SK-N-MC (cell line): ENCODE results near the gene RANBP3.

Experiments used
- DNase-seq: peaks from one replicate; pipeline ENCODE4 v3.0.0-alpha.2; 2011; ENCODE audit warnings: low read depth, low spot score
- H3K27ac ChIP-seq: fragments of 200-600 bp; sonication (generic); 2 replicates; pipeline ENCODE4 v1.5.1; 2016; ENCODE audit warnings: mixed run types
- H3K36me3 ChIP-seq: fragments of 200-600 bp; sonication (generic); 2 replicates; pipeline ENCODE4 v1.6.1; 2017; ENCODE audit warnings: antibody characterized with exemption, low read length, mixed read lengths; ENCODE audit not compliant: insufficient read depth
- H3K4me3 ChIP-seq: fragments of 200-600 bp; sonication (generic); 2 replicates; pipeline ENCODE4 v1.5.1; 2016
- H3K9ac ChIP-seq: fragments of 200-600 bp; sonication (generic); 2 replicates; pipeline ENCODE4 v1.8.0; 2017; ENCODE audit warnings: mixed run types, mixed read lengths; ENCODE audit not compliant: insufficient read length
- H3K9me3 ChIP-seq: fragments of 200-600 bp; sonication (generic); 2 replicates; pipeline ENCODE4 v1.6.1; 2017; ENCODE audit warnings: low read depth, mild to moderate bottlenecking, antibody characterized with exemption, low read length, moderate library complexity, mixed read lengths
- EZH2 ChIP-seq: fragments of 200-600 bp; sonication (generic); IDR thresholded peaks from one replicate; pipeline ENCODE4 v1.6.1; 2017; ENCODE audit warnings: antibody characterized with exemption
- FOXP2 ChIP-seq: optimal IDR thresholded peaks from 2 replicates; pipeline ENCODE3; 2011; ENCODE audit warnings: mild to moderate bottlenecking, moderate library complexity; ENCODE audit not compliant: insufficient read depth; ENCODE audit errors: extremely low read length, control extremely low read depth
- POLR2AphosphoS5 ChIP-seq: IDR thresholded peaks from 2 replicates; pipeline ENCODE4 v1.6.1; 2012; ENCODE audit warnings: mild to moderate bottlenecking, low read depth, low read length, borderline replicate concordance

RANBP3 gene

GRCh38 chr19:5973376-5973775 is 4.6 kb downstream of the RANBP3 start:
- H3K27ac ChIP-seq = peak overlapping the region; percentile 86; the same call in 1 of the 2 replicates
- H3K9ac ChIP-seq = no peak overlapping the region
- no peaks in the 10 kb centered on the region for H3K9me3 ChIP-seq
- DNase-seq = no peak
- peaks cover 38% of the 10 kb centered on the region for H3K36me3 ChIP-seq
- no peak overlapping the region for H3K4me3 ChIP-seq
- TF ChIP-seq POLR2AphosphoS5 (no peak), EZH2 (no peak), FOXP2 (no peak)

GRCh38 chr19:5972355-5972731 is 5.6 kb downstream of the RANBP3 start:
- H3K4me3 ChIP-seq = 0 out of 2 replicates have a peak overlapping the region, but pooled peaks have one; percentile 6
- DNase-seq = no peak
- H3K36me3 ChIP-seq = peaks cover 38% of the 10 kb centered on the region
- no peaks in the 10 kb centered on the region for H3K9me3 ChIP-seq
- no peak overlapping the region for H3K9ac ChIP-seq
- peak overlapping the region; percentile 86 for H3K27ac ChIP-seq
- TF ChIP-seq FOXP2 = no peak
- TF ChIP-seq EZH2 = no peak
- TF ChIP-seq POLR2AphosphoS5 = no peak

GRCh38 chr19:5971714-5972354 is 6.1 kb downstream of the RANBP3 start:
- Histone ChIP-seq H3K4me3 (peak overlapping the region; percentile 6; the same call in 1 of the 2 replicates), H3K9me3 (no peaks in the 10 kb centered on the region), H3K36me3 (peaks cover 40% of the 10 kb centered on the region), H3K9ac (no peak overlapping the region), H3K27ac (peak overlapping the region; percentile 86)
- DNase-seq = no peak
- TF ChIP-seq EZH2 (no peak), POLR2AphosphoS5 (no peak), FOXP2 (no peak)

GRCh38 chr19:5969476-5969875 is 8.5 kb downstream of the RANBP3 start:
- no peak overlapping the region for H3K4me3 ChIP-seq
- H3K9me3 ChIP-seq = no peaks in the 10 kb centered on the region
- H3K27ac ChIP-seq = peak overlapping the region; percentile 83
- DNase-seq = no peak
- no peak for TF ChIP-seq EZH2
- TF ChIP-seq FOXP2 = no peak
- peaks cover 27% of the 10 kb centered on the region for H3K36me3 ChIP-seq
- no peak overlapping the region for H3K9ac ChIP-seq

- H3K4me3 ChIP-seq = peak overlapping the region; percentile 59
- TF ChIP-seq FOXP2 (no peak), POLR2AphosphoS5 (no peak), EZH2 (no peak)
- no peak for DNase-seq
- H3K9ac ChIP-seq = peak overlapping the region; percentile 17
- peaks cover 20% of the 10 kb centered on the region for H3K36me3 ChIP-seq
- peak overlapping the region; percentile 83 for H3K27ac ChIP-seq
- no peaks in the 10 kb centered on the region for H3K9me3 ChIP-seq
Observed at GRCh38 chr19:5968431-5969373, 9.2 kb downstream of the RANBP3 start.

- peak overlapping the region; percentile 59 for H3K4me3 ChIP-seq
Observed at GRCh38 chr19:5967994-5968430, 9.9 kb downstream of the RANBP3 start.

GRCh38 chr19:5967571-5967970 is 10.4 kb downstream of the RANBP3 start:
- peak overlapping the region; percentile 83 for H3K27ac ChIP-seq
- TF ChIP-seq EZH2 (no peak), POLR2AphosphoS5 (no peak)
- H3K9ac ChIP-seq = peak overlapping the region; percentile 66
- no peak for DNase-seq
- peak overlapping the region; percentile 59 for H3K4me3 ChIP-seq
- H3K36me3 ChIP-seq = peaks cover 13% of the 10 kb centered on the region
- no peaks in the 10 kb centered on the region for H3K9me3 ChIP-seq

More at GRCh38 chr19:5967994-5968430, 9.9 kb downstream of the RANBP3 start:
- TF ChIP-seq POLR2AphosphoS5 = peak; percentile 30; the same call in 1 of the 2 replicates
- TF ChIP-seq EZH2 = no peak
- peak; percentile 60 for TF ChIP-seq FOXP2
- DNase-seq = peak; percentile 84
- Histone ChIP-seq H3K9ac (peak overlapping the region; percentile 17), H3K36me3 (peaks cover 13% of the 10 kb centered on the region), H3K27ac (peak overlapping the region; percentile 83), H3K9me3 (no peaks in the 10 kb centered on the region)

GRCh38 chr19:5966941-5967340 is 11.0 kb downstream of the RANBP3 start:
- Histone ChIP-seq H3K9ac (peak overlapping the region; percentile 29), H3K9me3 (no peaks in the 10 kb centered on the region), H3K36me3 (peaks cover 13% of the 10 kb centered on the region), H3K27ac (no peak overlapping the region), H3K4me3 (no peak overlapping the region)
- no peak for TF ChIP-seq POLR2AphosphoS5
- TF ChIP-seq EZH2 = no peak
- no peak for TF ChIP-seq FOXP2
- DNase-seq = no peak
